GM12801 (cell line): ENCODE results near the gene SHISA5.

Source experiments
- TF ChIP-seq, protein P1 (sequence below): IDR thresholded peaks from one replicate; pipeline ENCODE4 v1.5.1; 2011; ENCODE audit warnings: control low read depth; ENCODE audit not compliant: insufficient read length; ENCODE audit errors: extremely low read depth

The SHISA5 gene

GRCh38 chr3:48544141-48544540 lies 40.2 kb upstream of the SHISA5 start:
- TF ChIP-seq, protein P1, sequence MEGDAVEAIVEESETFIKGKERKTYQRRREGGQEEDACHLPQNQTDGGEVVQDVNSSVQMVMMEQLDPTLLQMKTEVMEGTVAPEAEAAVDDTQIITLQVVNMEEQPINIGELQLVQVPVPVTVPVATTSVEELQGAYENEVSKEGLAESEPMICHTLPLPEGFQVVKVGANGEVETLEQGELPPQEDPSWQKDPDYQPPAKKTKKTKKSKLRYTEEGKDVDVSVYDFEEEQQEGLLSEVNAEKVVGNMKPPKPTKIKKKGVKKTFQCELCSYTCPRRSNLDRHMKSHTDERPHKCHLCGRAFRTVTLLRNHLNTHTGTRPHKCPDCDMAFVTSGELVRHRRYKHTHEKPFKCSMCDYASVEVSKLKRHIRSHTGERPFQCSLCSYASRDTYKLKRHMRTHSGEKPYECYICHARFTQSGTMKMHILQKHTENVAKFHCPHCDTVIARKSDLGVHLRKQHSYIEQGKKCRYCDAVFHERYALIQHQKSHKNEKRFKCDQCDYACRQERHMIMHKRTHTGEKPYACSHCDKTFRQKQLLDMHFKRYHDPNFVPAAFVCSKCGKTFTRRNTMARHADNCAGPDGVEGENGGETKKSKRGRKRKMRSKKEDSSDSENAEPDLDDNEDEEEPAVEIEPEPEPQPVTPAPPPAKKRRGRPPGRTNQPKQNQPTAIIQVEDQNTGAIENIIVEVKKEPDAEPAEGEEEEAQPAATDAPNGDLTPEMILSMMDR: no peak

DNA sequence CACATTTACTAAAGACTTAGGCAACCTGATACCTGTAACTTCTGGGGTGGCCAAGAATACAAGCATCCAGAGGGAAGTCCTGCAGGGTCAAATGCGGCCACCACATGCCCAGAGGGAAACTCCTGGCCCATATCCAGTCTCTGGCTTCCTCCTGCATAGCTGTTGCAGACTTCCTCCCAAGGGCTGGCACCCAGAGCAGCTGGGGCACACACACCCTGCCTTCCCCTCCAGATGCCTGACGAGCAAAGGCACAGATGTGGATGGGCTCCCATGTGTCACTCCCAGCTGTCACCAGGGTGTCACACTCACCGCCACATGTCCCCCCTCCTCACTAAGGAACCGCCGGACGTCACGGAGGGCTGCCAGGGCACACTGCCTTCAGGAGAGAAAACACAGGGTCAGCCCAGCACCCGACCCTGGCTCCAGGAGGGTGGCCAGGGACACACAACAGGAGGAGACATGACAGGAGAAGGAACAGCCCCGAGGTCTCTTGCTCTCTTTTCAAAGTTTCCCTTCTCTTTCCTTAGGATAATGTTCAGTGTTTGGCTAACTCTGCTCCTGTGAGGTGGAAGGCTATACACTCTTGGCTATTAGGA lies 39.4 kb upstream of the SHISA5 start:
- TF ChIP-seq, protein P1: no peak

DNA sequence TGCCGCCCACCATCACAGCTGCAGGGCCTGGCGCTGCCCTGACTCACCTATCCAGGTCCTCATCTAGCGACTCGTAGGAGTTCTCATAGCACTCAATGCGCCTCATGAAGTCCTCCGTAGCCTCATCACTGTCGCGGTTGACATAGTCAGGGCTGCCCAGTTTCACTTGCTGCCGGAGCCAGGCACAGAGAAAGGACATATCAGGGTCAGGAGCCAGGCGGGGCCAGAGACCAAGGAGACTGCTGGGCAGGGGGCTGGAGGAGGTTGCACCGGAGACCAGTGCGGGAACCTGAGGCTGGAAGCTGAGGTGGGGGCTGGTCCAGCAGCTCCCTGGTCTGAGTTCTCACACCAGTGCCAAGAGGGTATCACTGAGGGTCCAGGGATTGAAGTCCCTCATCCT lies 34.5 kb upstream of the SHISA5 start:
- TF ChIP-seq, protein P1: no peak

DNA sequence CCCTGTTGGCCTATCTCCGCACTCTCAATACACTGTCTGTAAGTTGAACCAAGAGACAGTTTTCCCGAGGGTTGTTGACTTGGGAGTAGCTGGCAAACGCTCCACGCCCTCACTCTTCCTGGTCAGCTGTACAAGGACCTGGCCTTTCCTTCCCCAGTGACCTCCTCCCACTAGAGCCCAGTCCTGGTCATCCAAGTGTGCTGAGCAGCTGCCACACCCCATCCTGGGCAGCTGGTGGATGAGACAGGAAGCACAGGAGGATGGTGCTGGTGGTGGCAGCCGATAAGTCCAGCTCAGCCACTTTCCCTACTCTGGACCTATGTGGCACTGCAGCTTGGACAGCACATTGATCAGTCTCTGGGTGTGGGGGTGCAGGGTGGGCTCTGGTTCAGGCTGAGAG lies 32.8 kb upstream of the SHISA5 start:
- TF ChIP-seq, protein P1: no peak

GRCh38 chr3:48536116-48536515 lies 32.1 kb upstream of the SHISA5 start:
- TF ChIP-seq, protein P1: no peak

DNA sequence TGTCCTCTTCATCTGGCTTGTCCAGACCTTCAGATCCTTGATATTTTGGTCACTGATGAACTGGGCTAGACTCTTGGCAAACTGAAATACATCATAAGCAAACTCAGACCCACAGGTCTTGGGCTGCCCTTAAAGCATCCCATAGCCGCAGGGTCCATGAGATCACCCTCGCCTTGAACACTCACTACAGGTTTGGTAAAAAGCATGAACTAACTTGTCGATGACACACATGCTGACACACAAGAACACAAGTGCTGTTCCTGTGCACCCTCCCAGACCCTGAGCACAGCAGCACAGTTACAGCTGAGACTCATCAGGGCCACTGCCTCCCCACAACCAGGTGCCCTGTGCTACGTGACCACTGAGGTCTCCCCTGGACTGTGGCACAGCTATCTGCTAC lies 31.6 kb upstream of the SHISA5 start:
- TF ChIP-seq, protein P1: no peak

DNA sequence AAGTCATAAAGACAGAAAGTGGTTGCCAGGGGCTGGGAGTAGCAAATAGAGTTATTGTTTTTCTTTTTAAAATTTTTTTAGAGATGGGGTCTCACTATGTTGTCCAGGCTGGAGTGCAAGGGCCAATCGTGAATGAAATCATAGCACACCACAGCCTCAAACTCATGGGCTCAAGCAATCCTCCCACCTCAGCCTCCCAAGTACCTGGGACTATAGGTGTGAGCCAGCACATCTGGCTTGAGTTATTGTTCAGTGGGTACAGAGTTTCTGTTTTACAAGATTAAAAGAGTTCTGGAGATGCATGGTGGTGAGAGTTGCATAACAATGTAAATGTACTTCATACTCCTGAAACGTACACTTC lies 29.0 kb upstream of the SHISA5 start:
- TF ChIP-seq, protein P1: no peak
